ENCODE data around the gene GPR135. TPM values are rescaled to one million over a fixed set of nuclear protein-coding genes. Genes with fewer than 3 reads are reported as not detected.
A peak's percentile ranks its signal among the peaks of the same experiment; 100 is the strongest.

Gene GPR135
- total RNA-seq, 2 donors from 2014 or later: 0.74 to 1.1 TPM

DNA sequence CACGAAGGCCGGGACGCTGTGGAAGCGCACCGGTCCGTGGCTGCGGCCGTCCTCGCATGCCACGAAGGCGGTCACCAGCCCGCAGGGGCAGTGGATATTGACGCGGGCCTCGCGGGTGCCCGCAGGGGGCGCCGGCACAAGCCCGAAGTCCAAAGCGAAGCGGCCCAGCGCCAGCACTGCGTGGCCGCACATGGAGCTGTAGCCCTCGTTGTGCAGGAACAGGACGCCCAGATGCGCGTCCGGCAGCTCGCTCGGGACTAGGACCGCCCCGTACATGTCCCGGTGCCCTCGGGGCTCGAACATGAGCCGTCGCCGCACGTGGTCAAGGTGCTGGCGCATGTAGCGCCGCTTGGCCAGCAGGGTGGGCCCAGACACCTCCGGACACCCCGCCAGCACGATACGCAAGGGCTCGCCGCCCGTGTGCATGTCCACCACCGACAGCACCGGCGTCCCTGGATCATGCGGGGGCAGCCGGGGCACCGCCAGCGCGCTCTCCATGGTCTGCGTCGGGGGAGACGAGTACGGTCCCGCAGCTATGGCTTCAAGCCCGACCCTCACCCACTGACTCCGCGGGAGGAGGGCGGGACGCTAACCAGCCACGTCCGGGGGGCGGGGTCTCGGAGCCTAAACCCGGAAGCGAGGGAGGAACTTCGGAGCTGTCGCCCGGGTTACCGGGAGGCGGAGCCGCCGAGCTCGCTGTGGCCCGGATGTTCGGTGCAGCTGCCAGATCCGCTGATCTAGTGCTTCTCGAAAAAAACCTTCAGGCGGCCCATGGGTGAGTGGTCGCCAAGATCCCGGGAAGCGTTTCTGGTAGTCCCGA is 18.8 kb upstream of the GPR135 start, which contains the start of the genes JKAMP and L3HYPDH:
Gene JKAMP, plus strand, starts transcription at position 699 of the 820 bp plus-strand sequence. Its CDS starts 73 bp downstream, at position 772.
Gene L3HYPDH, minus strand, starts transcription at position 590 of the 820 bp plus-strand sequence. Its CDS starts 92 bp downstream, at position 498.
- ATAC-seq (replicated peaks in 1 of 2): peak; percentile 95 to 96
- DNase-seq: peak; percentile 98
- Mint-ChIP-seq H3K4me3 (peak within 1 kb of the TSS; percentile 90 to 97), H3K4me1 (ENCODE audit: low read depth) (peaks cover 59% of the 10 kb centered on the region), H3K36me3 (ENCODE audit: insufficient read depth in 2 of 2) (peaks cover 1 to 4% of the 10 kb centered on the region in 2 donors), H3K27ac (peak within 1 kb of the TSS; percentile 92), H3K27me3 (ENCODE audit: low read depth) (no peaks in the 10 kb centered on the region), H3K9me3 (no peaks in the 10 kb centered on the region)

DNA sequence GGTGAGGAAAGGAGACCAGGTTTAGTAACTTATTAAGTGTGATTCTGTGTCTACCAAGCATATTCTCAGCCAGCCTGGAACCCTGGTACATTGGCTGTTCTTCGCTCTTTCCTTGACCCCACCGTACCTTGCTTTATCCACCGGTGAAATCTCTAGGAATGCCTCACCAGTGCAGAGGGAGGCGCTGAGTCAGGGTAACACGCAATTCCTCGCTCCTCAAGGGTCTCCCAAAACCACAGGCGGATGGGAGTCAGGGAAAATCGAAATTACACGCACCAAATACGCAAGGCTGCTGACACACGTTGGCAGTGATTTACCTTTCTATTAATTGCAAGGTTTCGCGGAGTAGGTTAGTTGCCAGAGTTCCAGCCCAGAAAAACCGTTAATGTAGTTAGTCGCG is 18.2 kb upstream of the GPR135 start:
- H3K36me3 Mint-ChIP-seq (ENCODE audit: insufficient read depth in 2 of 2): peaks cover 0 to 3% of the 10 kb centered on the region in 2 donors
- no peaks in the 10 kb centered on the region for H3K27me3 Mint-ChIP-seq (ENCODE audit: low read depth)
- ATAC-seq (replicated peaks in 1 of 2) (no peak), DNase-seq (no peak)
- H3K4me1 Mint-ChIP-seq (ENCODE audit: low read depth): peaks cover 56% of the 10 kb centered on the region
- H3K27ac Mint-ChIP-seq: peak overlapping the region; percentile 70
- H3K4me3 Mint-ChIP-seq: peak overlapping the region; percentile 90 to 97
- H3K9me3 Mint-ChIP-seq: no peaks in the 10 kb centered on the region

DNA sequence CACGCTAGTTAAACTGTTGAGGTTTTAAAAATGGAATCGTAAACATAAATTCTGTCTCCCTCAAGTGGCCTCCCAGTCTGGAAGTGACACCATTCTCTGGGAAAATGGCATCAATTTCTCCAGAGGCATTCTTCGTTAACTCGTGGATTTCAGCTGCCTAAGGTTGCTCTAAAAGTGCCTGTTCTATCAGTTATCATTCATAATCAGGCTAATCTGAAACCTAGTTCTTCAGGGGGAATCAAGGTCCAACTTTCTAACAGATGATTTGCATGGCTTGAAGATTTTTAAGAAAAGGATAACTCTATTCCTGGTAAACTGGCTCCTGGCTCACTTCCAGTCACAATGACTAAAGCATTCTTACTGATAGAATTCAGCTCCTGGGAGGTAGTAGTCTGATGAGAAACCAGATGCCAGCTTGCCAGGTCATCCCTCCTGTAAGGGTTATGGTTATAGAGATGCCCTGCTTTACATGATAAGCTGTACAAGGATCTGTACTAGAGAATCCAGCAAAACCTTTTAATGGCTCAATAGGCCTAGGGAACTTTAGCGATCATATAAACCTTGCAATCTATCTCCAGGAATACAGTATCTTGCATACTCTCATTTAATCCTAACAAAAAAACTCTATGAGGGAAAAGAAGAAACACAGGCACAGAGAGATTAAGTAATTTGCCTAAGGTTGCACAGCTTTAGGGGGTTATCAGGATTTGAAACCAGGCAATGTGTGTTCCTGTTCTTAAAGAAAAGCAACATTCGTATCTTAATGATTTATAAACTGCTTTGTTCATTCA is 17.6 kb upstream of the GPR135 start:
- DNase-seq (no peak), ATAC-seq (replicated peaks in 1 of 2) (no peak)
- peak overlapping the region; percentile 70 for H3K27ac Mint-ChIP-seq
- H3K4me1 Mint-ChIP-seq (ENCODE audit: low read depth): peaks cover 56% of the 10 kb centered on the region
- H3K4me3 Mint-ChIP-seq: peak overlapping the region; percentile 90 to 97
- H3K27me3 Mint-ChIP-seq (ENCODE audit: low read depth): no peaks in the 10 kb centered on the region
- H3K9me3 Mint-ChIP-seq: no peaks in the 10 kb centered on the region
- peaks cover 0 to 3% of the 10 kb centered on the region in 2 donors for H3K36me3 Mint-ChIP-seq (ENCODE audit: insufficient read depth in 2 of 2)

DNA sequence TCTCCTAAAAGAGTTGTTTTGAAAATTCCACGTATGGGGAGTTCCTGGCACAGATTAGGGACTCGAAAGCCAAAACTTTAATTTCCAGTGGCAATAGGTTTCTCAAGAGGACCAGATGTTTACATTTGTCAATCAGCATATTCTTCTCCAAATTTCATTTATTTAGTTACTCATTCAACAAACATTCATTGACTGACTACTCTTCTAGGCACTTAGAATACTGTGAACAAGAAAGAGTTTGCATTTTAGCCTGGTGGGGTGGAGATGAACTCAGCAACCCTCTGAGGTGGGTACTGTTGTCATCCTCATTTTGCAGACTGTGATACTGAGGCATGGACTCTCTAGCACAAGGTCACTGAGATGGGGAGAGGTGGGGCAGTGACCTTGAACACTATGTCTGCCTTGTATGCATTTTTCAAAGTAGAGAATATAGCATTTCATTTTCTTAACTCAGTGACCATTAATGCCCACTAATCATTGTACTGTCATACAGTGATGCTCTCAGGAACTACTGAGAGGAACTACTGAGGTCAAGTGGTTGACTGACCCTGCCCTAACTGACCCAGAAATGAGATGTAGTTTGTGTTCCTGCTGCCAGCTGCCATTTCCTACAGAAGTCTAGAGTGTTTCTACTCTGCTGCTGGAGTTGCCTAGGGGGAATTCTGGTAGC is 16.8 kb upstream of the GPR135 start:
- DNase-seq: no peak
- Mint-ChIP-seq H3K4me1 (ENCODE audit: low read depth) (peaks cover 61% of the 10 kb centered on the region), H3K27me3 (ENCODE audit: low read depth) (no peaks in the 10 kb centered on the region), H3K27ac (peak overlapping the region; percentile 34), H3K9me3 (no peaks in the 10 kb centered on the region), H3K4me3 (peak overlapping the region; percentile 29 to 97), H3K36me3 (ENCODE audit: insufficient read depth in 2 of 2) (peaks cover 0 to 3% of the 10 kb centered on the region in 2 donors)
- no peak for ATAC-seq (replicated peaks in 1 of 2)

DNA sequence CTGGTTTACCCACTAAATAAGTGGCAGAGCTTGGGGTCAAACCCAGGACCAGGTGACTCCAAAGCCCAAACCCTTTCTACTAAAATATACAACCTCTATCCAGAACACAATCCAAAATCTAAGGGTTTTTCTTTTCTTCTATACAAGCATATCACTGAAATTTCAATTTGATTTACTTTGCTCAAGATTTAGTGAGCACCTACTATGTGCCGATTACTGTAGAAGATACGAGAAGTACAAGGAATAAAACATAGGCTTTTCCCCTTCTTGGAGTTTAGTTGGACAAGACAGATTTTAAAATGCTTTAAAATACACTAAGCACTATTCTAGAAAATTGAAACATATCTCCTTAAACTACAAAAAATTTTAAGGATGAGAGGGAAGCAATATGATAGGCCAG is 16.2 kb upstream of the GPR135 start:
- H3K27ac Mint-ChIP-seq: peak overlapping the region; percentile 71
- H3K4me3 Mint-ChIP-seq: peak overlapping the region in 1 of 2 donors; percentile 54
- no peaks in the 10 kb centered on the region for H3K27me3 Mint-ChIP-seq (ENCODE audit: low read depth)
- H3K9me3 Mint-ChIP-seq: no peaks in the 10 kb centered on the region
- ATAC-seq (replicated peaks in 1 of 2) (no peak), DNase-seq (no peak)
- peaks cover 0 to 3% of the 10 kb centered on the region in 2 donors for H3K36me3 Mint-ChIP-seq (ENCODE audit: insufficient read depth in 2 of 2)
- peaks cover 58% of the 10 kb centered on the region for H3K4me1 Mint-ChIP-seq (ENCODE audit: low read depth)

DNA sequence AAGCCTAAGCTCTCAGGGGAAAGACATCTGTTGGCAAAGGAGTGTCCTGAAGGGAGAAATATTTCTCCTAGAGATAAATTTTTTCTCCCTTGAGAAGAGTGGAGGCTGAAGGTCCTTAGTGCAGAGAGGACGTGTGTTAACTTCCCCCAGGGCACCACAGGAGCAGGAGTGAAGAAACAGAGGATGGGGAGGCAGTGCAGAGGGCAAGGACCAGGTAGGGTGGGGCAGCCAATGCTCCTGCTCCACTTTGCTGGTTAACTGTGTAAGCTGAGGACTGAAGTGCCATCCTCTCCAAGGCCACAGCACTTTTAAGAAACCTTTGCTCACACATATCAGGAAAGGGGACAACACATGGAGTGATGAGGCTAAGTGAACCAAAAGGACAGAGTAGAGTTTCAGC is 15.0 kb upstream of the GPR135 start:
- no peak for DNase-seq
- H3K4me1 Mint-ChIP-seq (ENCODE audit: low read depth): peaks cover 45% of the 10 kb centered on the region
- H3K27ac Mint-ChIP-seq: peak overlapping the region; percentile 72
- H3K36me3 Mint-ChIP-seq (ENCODE audit: insufficient read depth in 2 of 2): peaks cover 0 to 3% of the 10 kb centered on the region in 2 donors
- H3K9me3 Mint-ChIP-seq: no peaks in the 10 kb centered on the region
- ATAC-seq (replicated peaks in 1 of 2): no peak
- H3K4me3 Mint-ChIP-seq: peak overlapping the region; percentile 14 to 33
- H3K27me3 Mint-ChIP-seq (ENCODE audit: low read depth): no peaks in the 10 kb centered on the region

DNA sequence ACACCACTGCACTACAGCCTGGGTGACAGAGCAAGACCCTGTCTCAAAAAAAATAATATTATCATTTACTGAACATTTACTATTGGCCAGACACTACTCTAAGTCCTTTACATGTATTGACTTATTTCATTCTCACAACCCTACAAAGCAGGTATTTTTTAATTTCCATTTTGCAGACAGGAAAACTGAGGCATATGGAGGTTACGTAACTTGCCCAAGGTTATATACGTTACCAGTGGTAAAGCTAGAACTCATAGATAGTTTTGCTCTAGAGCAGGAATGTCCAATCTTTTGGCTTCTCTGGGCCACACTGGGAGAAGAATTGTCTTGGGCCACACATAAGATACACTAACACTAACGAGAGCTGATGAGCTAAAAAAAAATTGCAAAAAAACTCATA is 13.4 kb upstream of the GPR135 start:
- Mint-ChIP-seq H3K27ac (no peak overlapping the region), H3K4me3 (no peak overlapping the region), H3K9me3 (no peaks in the 10 kb centered on the region), H3K36me3 (ENCODE audit: insufficient read depth in 2 of 2) (no peaks in the 10 kb centered on the region), H3K27me3 (ENCODE audit: low read depth) (no peaks in the 10 kb centered on the region), H3K4me1 (ENCODE audit: low read depth) (peaks cover 42% of the 10 kb centered on the region)
- DNase-seq: no peak
- ATAC-seq (replicated peaks in 1 of 2): no peak

DNA sequence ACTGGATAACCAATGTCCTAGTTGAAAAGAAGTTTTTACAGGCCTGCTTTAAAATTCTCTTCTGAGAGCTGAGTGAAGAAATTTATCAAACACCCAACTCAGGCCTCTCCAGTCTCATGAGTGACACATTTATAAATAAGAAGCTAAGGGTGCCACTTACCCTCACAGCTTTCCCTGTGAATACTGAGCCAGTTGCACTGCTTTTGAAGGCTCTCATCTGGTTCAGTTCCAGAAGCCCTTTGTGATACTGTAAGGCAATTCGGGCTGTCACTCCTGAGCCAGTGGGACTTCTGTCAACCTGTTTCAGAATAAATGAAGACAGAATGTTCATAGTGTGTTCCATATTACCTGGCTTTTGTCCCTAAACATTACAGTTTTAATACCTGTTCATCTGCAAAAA is 10.5 kb upstream of the GPR135 start:
- Mint-ChIP-seq H3K4me1 (ENCODE audit: low read depth) (peaks cover 16% of the 10 kb centered on the region), H3K27me3 (ENCODE audit: low read depth) (no peaks in the 10 kb centered on the region), H3K4me3 (no peak overlapping the region), H3K9me3 (no peaks in the 10 kb centered on the region), H3K36me3 (ENCODE audit: insufficient read depth in 2 of 2) (no peaks in the 10 kb centered on the region), H3K27ac (no peak overlapping the region)
- no peak for DNase-seq
- ATAC-seq (replicated peaks in 1 of 2): no peak

DNA sequence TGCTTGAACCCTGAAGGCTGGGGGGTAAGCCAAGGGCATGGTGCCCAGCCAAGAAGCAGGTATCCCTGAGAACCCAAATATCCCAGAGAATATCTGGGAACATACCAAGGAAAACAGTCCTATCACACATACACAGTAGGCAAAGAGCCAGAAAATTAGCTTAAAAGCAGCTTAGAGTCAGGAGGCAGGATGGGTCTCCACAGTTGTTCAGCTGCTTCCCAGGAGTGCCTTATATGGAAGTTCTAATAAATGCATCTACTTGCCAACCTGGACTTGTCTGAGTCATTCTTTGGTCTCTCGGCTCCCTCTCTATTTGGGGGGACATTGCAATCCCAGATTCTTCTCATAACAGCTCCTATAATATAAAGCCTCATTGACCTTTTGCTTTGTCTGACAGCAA is 9.0 kb upstream of the GPR135 start:
- Mint-ChIP-seq H3K9me3 (no peaks in the 10 kb centered on the region), H3K4me3 (no peak overlapping the region), H3K36me3 (ENCODE audit: insufficient read depth in 2 of 2) (no peaks in the 10 kb centered on the region), H3K4me1 (ENCODE audit: low read depth) (peaks cover 7% of the 10 kb centered on the region), H3K27me3 (ENCODE audit: low read depth) (no peaks in the 10 kb centered on the region), H3K27ac (no peak overlapping the region)
- no peak for DNase-seq
- no peak for ATAC-seq (replicated peaks in 1 of 2)

DNA sequence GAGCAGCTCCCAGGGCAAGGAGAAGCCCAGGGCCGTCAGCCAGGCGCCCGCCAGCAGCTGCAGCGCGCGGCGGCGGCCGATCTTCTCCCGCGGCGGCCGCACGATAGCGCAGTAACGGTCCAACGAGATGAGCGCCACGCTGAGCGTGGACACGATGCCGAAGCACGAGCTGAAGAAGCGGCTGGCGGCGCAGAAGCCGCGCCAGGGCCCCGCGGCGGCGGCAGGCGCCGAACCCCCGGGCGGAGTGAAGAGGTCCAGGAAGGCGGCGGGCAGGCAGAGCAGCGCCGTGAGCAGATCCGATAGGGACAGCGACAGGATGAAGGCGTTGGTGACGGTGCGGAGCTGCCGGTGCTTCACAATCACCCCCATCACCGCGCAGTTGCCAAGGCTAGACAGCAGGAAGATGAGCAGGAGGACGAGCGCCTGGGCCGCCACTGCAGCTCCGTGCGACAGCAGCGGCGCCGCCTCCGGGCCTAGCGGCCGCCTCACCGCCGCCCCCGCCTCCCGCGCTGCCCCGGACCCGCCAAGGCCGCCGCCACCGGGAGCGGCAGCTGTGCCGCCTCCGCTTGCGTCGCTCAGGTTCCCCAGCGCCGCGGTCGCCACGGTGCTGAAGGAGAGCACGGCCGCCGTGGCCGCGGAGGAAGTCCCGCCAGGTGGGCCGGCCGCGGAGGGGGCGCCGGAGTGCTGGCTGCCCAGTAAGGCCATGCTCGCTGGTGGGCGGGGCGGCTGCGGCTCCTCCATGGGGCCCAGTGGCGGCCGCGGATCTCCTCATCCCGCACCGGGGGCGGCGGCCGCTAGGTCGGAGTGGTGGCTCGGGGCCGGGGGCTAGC is 479 bp downstream of the GPR135 start:
- peak; percentile 77 to 79 for ATAC-seq (replicated peaks in 1 of 2)

DNA sequence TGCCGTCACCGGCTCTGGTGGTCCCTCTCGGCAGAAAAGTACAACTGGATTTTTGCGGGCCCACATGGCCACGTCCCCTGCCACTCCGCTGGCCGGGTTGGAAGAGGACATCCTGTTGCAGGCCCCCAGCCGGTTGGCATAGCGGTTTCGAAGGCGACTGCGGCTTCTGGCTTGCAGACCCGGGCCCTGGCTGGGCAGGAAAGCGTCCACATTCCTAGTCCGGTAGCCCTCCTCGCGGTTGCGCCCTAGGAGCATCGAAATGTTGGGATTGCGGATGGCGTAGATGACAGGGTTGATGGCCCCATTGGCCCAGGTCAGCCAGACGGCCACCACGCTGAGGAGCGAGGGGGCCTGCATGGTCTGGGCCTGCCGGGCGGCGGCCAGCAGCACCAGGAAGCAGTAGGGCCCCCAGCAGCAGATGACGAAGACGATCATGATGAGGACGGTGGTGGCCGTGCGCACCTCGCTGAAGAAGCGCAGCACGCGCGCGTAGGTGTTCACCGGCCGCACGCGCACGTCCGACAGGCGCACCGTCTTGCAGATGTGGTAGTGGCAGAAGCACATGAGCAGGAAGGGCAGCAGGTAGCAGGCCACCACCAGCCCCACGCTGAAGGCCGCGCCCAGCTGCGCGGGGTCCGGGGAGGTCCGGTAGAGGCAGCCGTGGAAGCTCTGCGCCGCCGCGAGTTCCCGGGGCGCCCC is 1.2 kb downstream of the GPR135 start:
- Mint-ChIP-seq H3K36me3 (ENCODE audit: insufficient read depth in 2 of 2) (peaks cover 0 to 2% of the 10 kb centered on the region in 2 donors), H3K9me3 (no peaks in the 10 kb centered on the region), H3K27me3 (ENCODE audit: low read depth) (peaks cover 18% of the 10 kb centered on the region), H3K27ac (no peak overlapping the region), H3K4me3 (peak overlapping the region; percentile 90 to 93), H3K4me1 (ENCODE audit: low read depth) (peaks cover 18% of the 10 kb centered on the region)
- ATAC-seq (replicated peaks in 1 of 2) (peak; percentile 35 to 48), DNase-seq (peak; percentile 51 to 52)

More for the DNA sequence above, 479 bp downstream of the GPR135 start:
- H3K27me3 Mint-ChIP-seq (ENCODE audit: low read depth): peaks cover 13% of the 10 kb centered on the region
- peak; percentile 61 to 69 for DNase-seq
- peaks cover 18% of the 10 kb centered on the region for H3K4me1 Mint-ChIP-seq (ENCODE audit: low read depth)
- peak overlapping the region; percentile 90 to 93 for H3K4me3 Mint-ChIP-seq
- H3K9me3 Mint-ChIP-seq: no peaks in the 10 kb centered on the region
- H3K27ac Mint-ChIP-seq: no peak overlapping the region
- peaks cover 0 to 2% of the 10 kb centered on the region in 2 donors for H3K36me3 Mint-ChIP-seq (ENCODE audit: insufficient read depth in 2 of 2)

DNA sequence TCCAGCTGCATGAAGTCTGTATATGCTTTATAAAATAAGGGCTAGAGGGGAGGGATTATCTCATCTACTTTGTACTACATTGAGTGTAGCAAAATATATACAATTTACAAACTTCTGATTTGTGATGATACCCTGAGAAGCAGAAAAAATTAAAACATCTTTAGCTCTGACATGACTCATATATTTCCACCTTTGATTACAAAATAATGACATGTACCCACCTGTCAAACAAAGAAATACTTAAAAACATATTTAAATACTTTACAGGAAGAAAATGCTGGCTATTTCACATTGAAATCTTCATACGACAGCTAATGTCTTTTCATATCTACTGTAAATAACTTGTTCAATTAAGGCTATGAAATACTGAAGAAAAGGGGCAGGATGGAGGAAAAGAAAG is 3.3 kb downstream of the GPR135 start:
- peaks cover 18% of the 10 kb centered on the region for H3K27me3 Mint-ChIP-seq (ENCODE audit: low read depth)
- H3K9me3 Mint-ChIP-seq: no peaks in the 10 kb centered on the region
- H3K4me1 Mint-ChIP-seq (ENCODE audit: low read depth): peaks cover 18% of the 10 kb centered on the region
- ATAC-seq (replicated peaks in 1 of 2) (no peak), DNase-seq (no peak)
- H3K36me3 Mint-ChIP-seq (ENCODE audit: insufficient read depth in 2 of 2): peaks cover 0 to 5% of the 10 kb centered on the region in 2 donors
- no peak overlapping the region for H3K27ac Mint-ChIP-seq
- H3K4me3 Mint-ChIP-seq: no peak overlapping the region

All from activated T-cell treated with anti-CD3 and anti-CD28 coated beads, Interleukin-2, amount 50 U/mL, for 72 hours (primary cell).